ENCODE measurements around the gene TTC33.

DNA sequence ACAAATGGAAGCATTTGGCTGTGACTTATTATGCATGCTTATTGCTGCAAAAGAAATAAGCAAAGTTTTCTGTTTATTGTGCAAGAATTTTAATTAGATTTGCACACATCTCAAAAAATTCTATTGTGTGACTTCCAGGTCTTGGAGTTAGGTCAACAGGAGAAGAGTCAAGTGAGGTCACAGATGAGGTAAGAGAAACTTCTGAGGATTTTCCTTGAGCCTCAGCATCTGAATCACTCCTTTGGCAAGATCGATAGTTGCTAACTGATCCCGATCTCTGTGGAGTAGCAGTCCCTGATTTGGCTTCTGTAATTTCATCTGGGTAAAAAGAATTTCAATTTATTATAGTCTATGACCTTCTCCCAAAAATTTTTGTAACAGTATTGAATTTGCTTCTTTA lies 6.9 kb upstream of the TTC33 start:
- TF ChIP-seq EZH2 (IDR thresholded peaks at IDR 0.05) (no peak), POLR2AphosphoS5 (IDR thresholded peaks at IDR 0.05; ENCODE audit: borderline replicate concordance, low read depth, low read length) (no peak), FOXP2 (optimal IDR thresholded peaks at IDR 0.05; ENCODE audit: control extremely low read depth, extremely low read length, insufficient read depth) (no peak)

All from SK-N-MC (cell line).